HG03139 (cell line): ENCODE data around the gene MIPOL1.

Experiments used
- ATAC-seq: cut with Tn5 transposase; IDR thresholded peaks from one replicate; pipeline ENCODE4 v1.9.1; 2021; ENCODE audit not compliant: unreplicated experiment

Gene MIPOL1

DNA sequence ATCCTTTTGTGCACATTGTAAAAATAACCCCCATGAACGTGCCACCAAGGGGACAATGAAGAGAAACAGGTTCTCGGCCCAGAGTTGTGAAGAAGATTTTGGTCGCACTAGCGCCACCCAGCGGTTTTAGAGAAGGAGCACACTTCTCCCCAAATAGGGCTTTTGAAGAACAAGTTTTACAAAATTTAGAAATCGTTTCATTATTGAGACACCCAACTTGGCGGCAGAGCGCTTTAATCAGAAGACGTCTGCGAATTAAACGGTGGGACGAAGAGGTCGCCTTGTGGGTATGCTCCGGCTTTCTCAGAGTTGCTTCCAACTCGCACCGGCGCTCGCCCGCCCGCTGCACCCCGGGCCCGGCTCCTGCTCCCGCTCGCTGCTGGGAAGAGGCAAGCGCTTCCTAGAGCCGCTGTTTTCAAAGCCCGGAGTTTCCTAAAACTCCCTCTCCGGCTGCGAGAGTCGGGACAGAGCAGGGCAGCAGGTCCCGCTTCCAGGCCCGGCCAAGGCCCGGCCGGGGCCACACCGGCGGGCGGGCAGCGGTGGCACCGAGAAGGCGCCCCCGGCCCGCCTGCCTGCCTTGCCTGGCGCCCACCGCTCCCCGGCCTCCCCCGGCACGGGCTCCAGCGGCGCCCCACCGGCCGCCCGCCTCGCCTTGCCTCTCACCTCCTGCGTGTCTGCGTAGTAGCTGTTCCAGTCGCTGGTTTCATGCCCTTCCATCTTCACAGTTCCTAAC lies 396.7 kb downstream of the MIPOL1 start:
- no peak for ATAC-seq

DNA sequence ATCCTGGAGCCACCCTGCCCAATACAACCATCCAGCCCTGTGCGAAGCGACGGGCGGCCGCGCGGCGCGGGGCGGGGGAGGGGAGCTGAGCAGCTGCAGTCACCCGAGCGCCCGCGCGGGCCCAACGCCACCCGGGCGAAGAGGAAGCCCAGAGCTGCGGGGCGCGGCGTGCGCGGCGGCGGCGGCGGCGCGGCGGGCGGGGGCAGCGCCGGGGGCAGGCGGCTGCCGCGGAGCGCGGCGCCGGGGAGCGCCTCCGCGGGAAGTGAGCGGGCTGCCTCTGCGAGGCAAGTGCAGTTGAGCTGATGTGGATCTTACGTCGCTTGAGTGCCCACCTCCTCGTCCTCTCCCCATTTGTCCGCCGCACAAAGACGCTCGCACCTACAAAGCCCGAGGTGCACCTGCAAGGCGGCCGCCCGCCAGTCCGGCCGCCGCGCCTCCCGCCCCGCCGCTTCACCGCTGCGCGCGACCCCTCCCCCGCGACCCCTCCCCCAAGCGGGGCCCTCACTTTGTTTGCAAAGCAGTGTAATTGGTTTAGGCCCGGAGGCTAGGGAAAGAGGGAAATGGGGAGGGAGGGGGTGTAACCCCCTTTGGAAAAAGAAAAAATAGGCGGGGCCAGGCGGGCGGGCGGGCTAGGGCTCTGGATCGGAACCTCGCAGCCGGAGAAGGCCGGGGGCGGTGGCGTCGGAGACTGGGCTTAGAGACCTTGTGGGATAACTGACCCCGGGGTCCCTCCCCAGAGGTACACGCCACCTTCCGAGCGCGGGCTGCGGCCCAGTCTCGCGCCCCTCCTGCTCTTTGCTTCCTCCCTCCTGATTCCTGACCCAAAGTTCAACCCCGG lies 397.5 kb downstream of the MIPOL1 start, which contains the start of the genes FOXA1 and TTC6:
FOXA1 (minus strand) TSS at position 279 of the 838 bp plus-strand sequence; CDS start at position 2, 277 bp downstream.
TTC6 (plus strand) TSS at position 659 of the 838 bp plus-strand sequence. CDS start 26,436 bp downstream, outside the sequence.
- no peak for ATAC-seq

DNA sequence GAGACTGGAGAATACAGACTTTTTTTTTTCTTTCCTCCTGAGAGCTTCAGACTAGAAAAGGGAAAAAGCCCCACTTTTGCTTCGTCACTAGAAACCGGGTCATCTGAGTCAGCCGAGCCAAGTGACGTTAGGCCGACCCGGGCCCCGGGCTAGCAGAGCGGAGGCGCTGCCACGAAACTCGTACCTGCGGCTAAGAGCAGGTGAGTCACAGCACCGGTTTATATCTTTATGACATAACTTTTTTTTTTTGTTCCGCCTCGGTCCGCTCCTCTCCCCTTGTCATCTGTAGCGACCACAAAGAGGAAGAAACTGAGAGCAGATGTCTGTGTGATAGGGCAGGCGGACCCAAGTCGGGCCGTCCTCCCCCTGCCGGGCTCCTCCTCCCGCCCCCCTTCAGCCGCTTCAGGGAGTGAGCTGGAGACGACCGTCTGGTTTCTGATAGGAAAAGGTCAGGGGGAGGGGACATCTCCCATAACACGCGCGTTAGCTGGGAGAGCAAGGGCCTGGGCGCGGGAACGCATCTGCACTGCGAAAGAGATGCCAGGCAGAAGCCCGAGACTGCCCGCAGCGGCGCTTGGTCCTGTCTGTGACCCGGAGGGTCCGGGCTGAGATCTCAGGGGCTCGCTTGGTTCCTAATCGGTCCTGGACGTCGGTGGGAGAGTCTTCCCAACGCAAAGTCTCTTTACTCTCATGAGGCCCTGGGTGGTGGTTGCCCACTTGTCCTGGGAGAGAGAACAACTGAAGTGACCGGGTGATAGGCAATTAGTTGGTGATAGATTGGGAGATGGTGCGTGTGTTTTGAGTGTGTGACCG lies 398.3 kb downstream of the MIPOL1 start:
- ATAC-seq = no peak

DNA sequence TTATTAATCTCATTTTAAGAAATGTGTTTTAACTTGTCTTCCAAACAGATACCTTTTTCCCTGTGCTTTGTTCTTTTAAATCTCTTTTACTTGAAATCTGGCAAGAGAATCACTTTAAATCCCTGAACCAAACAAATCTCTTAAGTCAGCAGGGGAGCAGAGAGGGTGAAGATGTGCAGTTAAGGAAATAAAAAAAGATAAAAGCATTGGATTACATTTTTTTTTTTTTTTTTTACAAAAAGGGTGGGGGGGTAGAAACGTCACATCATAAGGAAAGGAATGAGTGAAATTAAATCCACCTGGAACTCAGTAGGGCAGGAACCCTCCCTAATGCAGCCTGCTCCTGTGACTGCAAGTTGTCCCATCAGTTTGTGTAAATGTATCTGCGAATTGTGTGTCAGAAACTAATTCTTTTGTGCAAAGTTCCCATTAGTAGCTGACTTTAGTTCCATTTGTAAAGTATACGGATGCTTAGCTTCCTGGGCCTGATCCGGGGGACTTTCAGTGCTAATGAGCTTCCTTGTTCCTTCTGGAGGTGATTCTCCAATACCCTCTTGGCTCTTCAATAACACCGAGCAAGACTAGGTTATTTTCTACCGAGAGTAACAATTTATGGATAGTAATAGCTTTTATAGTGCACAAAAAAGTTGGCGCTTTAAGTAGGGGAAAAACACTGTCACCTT lies 399.2 kb downstream of the MIPOL1 start:
- ATAC-seq = no peak

DNA sequence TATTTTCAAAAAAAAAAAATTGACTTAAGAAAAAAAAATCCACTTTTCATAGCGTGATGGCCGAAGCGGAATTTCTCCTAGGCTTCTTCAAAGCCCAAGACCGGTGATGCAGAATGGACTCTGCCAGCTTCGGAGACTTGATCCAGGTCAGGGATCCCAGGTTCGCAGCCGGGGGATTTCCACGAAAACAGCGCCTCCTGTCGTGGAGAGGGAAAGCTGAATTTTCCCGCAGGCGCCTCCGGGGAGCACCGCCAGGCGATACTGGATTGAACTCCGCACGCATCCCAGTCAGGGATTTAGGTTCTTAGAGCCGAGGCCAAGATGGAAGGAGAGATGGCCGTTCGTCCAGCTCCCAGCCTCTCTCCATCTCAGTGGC lies 399.8 kb downstream of the MIPOL1 start:
- no peak for ATAC-seq

DNA sequence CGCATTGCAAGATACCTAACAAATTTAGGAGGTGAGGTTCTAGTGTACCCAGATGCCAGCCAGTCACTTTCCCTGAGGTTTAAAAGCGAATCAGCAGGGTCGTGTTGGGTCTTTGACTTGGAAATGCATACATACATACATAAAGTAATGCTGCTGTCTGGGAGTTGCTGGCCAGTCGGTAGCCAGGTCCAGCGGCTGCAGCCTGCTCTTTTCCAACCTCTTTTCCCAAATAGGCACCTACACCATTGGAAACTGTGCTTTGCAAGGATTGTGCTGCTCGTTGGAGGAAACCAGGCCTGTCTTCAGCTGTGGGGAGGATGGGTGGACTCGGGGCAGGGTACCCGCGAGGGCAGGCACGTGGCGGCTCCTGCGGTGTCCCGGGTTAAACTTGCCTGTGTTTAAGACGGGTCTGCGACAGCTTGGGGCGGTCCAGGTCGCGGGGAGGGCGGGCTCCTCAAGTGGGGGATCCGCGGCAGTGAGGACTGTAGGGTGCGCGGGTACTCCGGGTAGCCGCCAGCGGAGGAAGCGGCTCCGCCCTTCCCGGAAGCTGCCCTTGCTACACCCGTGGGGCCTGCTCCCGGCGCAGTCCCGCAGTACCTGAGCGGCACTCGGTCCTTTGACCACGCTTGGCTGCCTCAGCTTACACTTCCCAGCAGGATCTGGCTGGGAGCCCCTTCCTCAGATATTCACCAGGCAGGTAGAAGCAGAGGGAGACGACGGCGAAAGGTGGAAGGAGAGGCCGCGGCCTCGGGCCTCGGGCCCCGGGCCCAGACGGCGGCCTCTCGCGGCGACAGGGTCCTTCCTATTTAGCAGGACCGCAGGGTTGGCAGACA lies 400.4 kb downstream of the MIPOL1 start:
- no peak for ATAC-seq

DNA sequence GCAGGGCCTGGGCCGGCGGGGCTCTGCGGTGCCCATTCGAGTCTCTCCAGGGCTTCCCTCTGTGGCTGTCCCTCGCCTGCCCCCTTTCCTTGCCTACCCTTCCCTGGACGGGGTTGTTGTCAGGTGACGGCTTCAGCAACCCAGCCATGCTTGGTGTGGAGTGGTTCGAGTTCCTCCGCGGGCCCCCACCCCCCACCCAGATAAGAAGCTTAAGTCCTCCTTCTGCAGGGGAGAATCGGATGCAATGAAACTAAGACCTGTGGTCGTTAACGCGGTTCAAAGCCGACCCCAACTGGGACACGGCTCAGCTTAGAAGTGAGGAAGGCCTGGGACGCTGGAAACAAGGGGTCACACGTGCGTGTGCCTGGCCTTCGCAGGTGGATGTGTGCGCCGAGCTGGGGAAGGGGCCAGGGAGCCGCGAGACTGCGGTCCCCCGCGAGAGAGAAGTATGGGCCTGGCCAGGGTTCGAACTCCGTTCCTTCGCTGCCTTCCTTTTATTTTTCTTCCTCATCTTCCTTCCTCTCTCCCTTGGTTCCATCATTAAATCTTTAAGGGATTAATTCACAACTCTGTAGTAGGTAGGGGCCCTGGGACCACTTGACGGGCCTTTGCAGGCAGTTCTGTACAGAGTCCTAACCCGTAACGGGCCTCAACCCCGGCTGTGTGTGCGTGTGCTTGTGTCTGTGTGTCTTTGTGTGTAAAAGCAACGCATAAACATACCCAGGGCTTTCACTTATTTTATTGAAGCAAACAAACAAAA lies 401.2 kb downstream of the MIPOL1 start:
- ATAC-seq = no peak

GRCh38 chr14:37599507-37600368 lies 402.0 kb downstream of the MIPOL1 start:
- no peak for ATAC-seq

DNA sequence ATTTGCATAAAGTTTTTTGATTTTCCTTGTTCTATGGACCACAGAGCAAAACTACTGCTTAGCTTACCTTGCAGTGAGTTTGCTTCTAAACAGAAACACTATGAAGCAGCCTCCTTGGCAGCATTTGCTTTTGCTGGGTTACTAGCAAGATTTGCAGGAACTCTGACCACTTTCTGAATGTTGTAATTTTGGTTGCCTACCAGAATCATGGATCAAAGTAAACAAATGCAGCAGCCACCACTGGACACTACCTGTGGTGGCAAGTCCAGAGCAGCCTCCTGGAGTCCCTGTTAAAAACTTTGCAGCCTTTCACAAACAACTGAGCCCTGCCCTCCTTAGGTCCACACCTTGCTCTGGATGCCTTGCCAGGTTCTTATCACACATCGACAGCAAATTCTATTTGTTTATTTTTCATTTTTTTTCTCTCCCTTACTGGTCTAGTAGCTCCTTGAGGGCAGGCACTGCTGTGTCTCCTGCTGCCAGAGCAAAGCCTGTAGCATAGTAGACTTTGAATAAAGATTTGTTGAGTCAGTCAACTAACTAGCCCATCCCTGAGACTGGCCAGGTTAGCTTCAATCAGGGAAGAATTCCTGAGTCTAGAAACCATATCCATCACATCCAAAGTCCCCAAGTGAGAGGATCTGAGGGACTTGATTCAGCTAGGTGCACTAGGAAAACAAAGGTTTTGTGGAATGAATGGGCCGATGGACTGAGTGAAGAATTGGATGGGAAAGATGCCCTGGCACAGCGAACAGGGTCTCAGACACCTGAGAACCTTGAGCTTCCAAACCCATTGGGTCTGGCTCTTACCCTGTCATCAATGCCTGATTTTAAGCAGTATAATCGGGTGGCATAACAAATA lies 403.4 kb downstream of the MIPOL1 start:
- no peak for ATAC-seq

GRCh38 chr14:37601865-37602264 lies 404.1 kb downstream of the MIPOL1 start:
- no peak for ATAC-seq
